HEK293 (cell line): Measurements from ENCODE around the gene FAM118B.

ENCODE experiments used
- ELK4 ChIP-seq: IDR thresholded peaks from 2 replicates; pipeline ENCODE4 v1.6.1; 2011; ENCODE audit warnings: mild to moderate bottlenecking, low read depth, low read length, borderline replicate concordance
- KLF17 ChIP-seq: fragments of 450-650 bp; formaldehyde crosslinking; IDR thresholded peaks from 2 replicates; pipeline ENCODE4 v1.5.1; 2016; ENCODE audit warnings: missing biosample characterization, missing genetic modification characterization
- PRDM10 ChIP-seq: fragments of 450-650 bp; formaldehyde crosslinking; IDR thresholded peaks from 2 replicates; pipeline ENCODE4 v1.5.1; 2016; ENCODE audit warnings: missing biosample characterization, missing genetic modification characterization
- PRDM2 ChIP-seq: fragments of 450-650 bp; formaldehyde crosslinking; IDR thresholded peaks from 2 replicates; pipeline ENCODE4 v1.5.1; 2016; ENCODE audit warnings: missing biosample characterization, missing genetic modification characterization, borderline replicate concordance
- SALL2 ChIP-seq: fragments of 450-650 bp; formaldehyde crosslinking; IDR thresholded peaks from 2 replicates; pipeline ENCODE4 v1.5.0; 2017; ENCODE audit warnings: missing biosample characterization, mild to moderate bottlenecking, missing genetic modification characterization, borderline replicate concordance
- SCRT1 ChIP-seq: fragments of 450-650 bp; formaldehyde crosslinking; IDR thresholded peaks from 2 replicates; pipeline ENCODE4 v1.5.1; 2016; ENCODE audit warnings: missing biosample characterization, missing genetic modification characterization, borderline replicate concordance
- TCF7L2 ChIP-seq: IDR thresholded peaks from 2 replicates; pipeline ENCODE4 v1.6.1; 2011; ENCODE audit warnings: low read depth, mild to moderate bottlenecking, inconsistent platforms, low read length, moderate library complexity, borderline replicate concordance
- TRIM28 ChIP-seq: IDR thresholded peaks from 2 replicates; pipeline ENCODE4 v1.6.1; 2011; ENCODE audit warnings: low read length, control low read depth, borderline replicate concordance
- ZBTB17 ChIP-seq: fragments of 450-650 bp; formaldehyde crosslinking; IDR thresholded peaks from 2 replicates; pipeline ENCODE4 v1.5.1; 2016; ENCODE audit warnings: missing biosample characterization, missing genetic modification characterization
- ZBTB48 ChIP-seq: fragments of 450-650 bp; formaldehyde crosslinking; IDR thresholded peaks from 2 replicates; pipeline ENCODE4 v1.5.1; 2016; ENCODE audit warnings: missing biosample characterization, missing genetic modification characterization
- ZNF133 ChIP-seq: fragments of 450-650 bp; formaldehyde crosslinking; IDR thresholded peaks from 2 replicates; pipeline ENCODE4 v1.5.1; 2016; ENCODE audit warnings: missing biosample characterization, missing genetic modification characterization
- ZNF239 ChIP-seq: fragments of 450-650 bp; formaldehyde crosslinking; IDR thresholded peaks from 2 replicates; pipeline ENCODE4 v1.5.1; 2016; ENCODE audit warnings: missing biosample characterization, missing genetic modification characterization
- ZNF324 ChIP-seq: fragments of 450-650 bp; formaldehyde crosslinking; IDR thresholded peaks from 2 replicates; pipeline ENCODE4 v1.5.1; 2016; ENCODE audit warnings: missing biosample characterization, missing genetic modification characterization
- ZNF335 ChIP-seq: fragments of 450-650 bp; formaldehyde crosslinking; conservative IDR thresholded peaks from 2 replicates; pipeline ENCODE4 v1.5.1; 2016; ENCODE audit warnings: missing biosample characterization, missing genetic modification characterization
- ZNF501 ChIP-seq: fragments of 450-650 bp; formaldehyde crosslinking; IDR thresholded peaks from 2 replicates; pipeline ENCODE4 v1.5.1; 2016; ENCODE audit warnings: missing biosample characterization, missing genetic modification characterization
- ZNF513 ChIP-seq: fragments of 450-650 bp; IDR thresholded peaks from 2 replicates; pipeline ENCODE4 v1.5.1; 2018; ENCODE audit warnings: missing biosample characterization, missing genetic modification characterization
- ZNF521 ChIP-seq: fragments of 450-650 bp; formaldehyde crosslinking; IDR thresholded peaks from 2 replicates; pipeline ENCODE4 v1.5.1; 2017; ENCODE audit warnings: missing biosample characterization, mild to moderate bottlenecking, missing genetic modification characterization
- ZNF548 ChIP-seq: fragments of 450-650 bp; formaldehyde crosslinking; IDR thresholded peaks from 2 replicates; pipeline ENCODE4 v1.5.1; 2016; ENCODE audit warnings: missing biosample characterization, missing genetic modification characterization
- ZNF596 ChIP-seq: fragments of 450-650 bp; IDR thresholded peaks from 2 replicates; pipeline ENCODE4 v1.5.0; 2018; ENCODE audit warnings: missing biosample characterization, mild to moderate bottlenecking, missing genetic modification characterization, moderate library complexity
- ZNF664 ChIP-seq: fragments of 450-650 bp; formaldehyde crosslinking; IDR thresholded peaks from 2 replicates; pipeline ENCODE4 v1.5.1; 2016; ENCODE audit warnings: missing biosample characterization, missing genetic modification characterization
- ZNF692 ChIP-seq: fragments of 450-650 bp; formaldehyde crosslinking; IDR thresholded peaks from 2 replicates; pipeline ENCODE4 v1.5.1; 2016; ENCODE audit warnings: missing biosample characterization, missing genetic modification characterization
- ZNF776 ChIP-seq: fragments of 450-650 bp; formaldehyde crosslinking; IDR thresholded peaks from 2 replicates; pipeline ENCODE4 v1.5.0; 2017; ENCODE audit warnings: missing biosample characterization, missing genetic modification characterization, borderline replicate concordance
- ZNF830 ChIP-seq: fragments of 450-650 bp; IDR thresholded peaks from 2 replicates; pipeline ENCODE4 v1.5.0; 2018; ENCODE audit warnings: missing biosample characterization, missing genetic modification characterization, low read depth, mild to moderate bottlenecking, moderate library complexity
- ZNF843 ChIP-seq: fragments of 450-650 bp; formaldehyde crosslinking; IDR thresholded peaks from 2 replicates; pipeline ENCODE4 v1.5.1; 2016; ENCODE audit warnings: missing biosample characterization, missing genetic modification characterization

FAM118B gene

GRCh38 chr11:126303623-126304456 lies 92.3 kb downstream of the FAM118B start, which contains the start of gene DCPS (continued):
- TF ChIP-seq PRDM2 = no peak
- no peak for TF ChIP-seq ZNF513 (tag by site-specific recombination)
- TF ChIP-seq SALL2 (tag by site-specific recombination) = no peak
- no peak for TF ChIP-seq ZNF830 (tag by site-specific recombination)
- TF ChIP-seq ZNF335 = peak; percentile 77
- TF ChIP-seq KLF17 = peak; percentile 43; the same call in 1 of the 2 replicates
- peak; percentile 97 for TF ChIP-seq PRDM10
- TF ChIP-seq ZNF596 (tag by site-specific recombination) = no peak
- TF ChIP-seq ZNF239 = 0 out of 2 replicates have a peak, but pooled peaks have one; percentile 58
- no peak for TF ChIP-seq TRIM28
- TF ChIP-seq ZNF843 (tag by site-specific recombination) = peak; percentile 46; the same call in 1 of the 2 replicates
- no peak for TF ChIP-seq SCRT1 (tag by site-specific recombination)
- TF ChIP-seq ZBTB48 (tag by site-specific recombination) = no peak; the same call in 1 of the 2 replicates
- 0 out of 2 replicates have a peak, but pooled peaks have one; percentile 40 for TF ChIP-seq ZNF324 (tag by site-specific recombination)
- no peak for TF ChIP-seq ZNF692 (tag by site-specific recombination)
- no peak for TF ChIP-seq ZNF664 (tag by site-specific recombination)
- no peak for TF ChIP-seq ZNF133
- no peak for TF ChIP-seq ZNF521
- TF ChIP-seq ZBTB17 (tag by site-specific recombination) = peak; percentile 66; the same call in 1 of the 2 replicates
- peak; percentile 83; the same call in 1 of the 2 replicates for TF ChIP-seq TCF7L2
- no peak for TF ChIP-seq ZNF776 (tag by site-specific recombination)
- TF ChIP-seq ELK4 = no peak
- TF ChIP-seq ZNF501 (tag by site-specific recombination) = peak; percentile 86
- no peak for TF ChIP-seq ZNF548
